DMS153 treated with DMSO at 0.1 percent for 48 hours (cell line): ENCODE measurements around the gene PDE3B.
"Not testable (repeated sequence)": the region's sequence is repeated elsewhere in the genome, so short reads cannot be mapped to it uniquely, and the experiment has no call there.

ENCODE experiments used
- DNase-seq: peaks from one replicate; lab custom pipeline; 2025; ENCODE audit not compliant: unreplicated experiment; lab: John Stamatoyannopoulos, UW

PDE3B gene

GRCh38 chr11:14638561-14638960 lies 5.0 kb upstream of the PDE3B start:
- no peak for DNase-seq

GRCh38 chr11:14641801-14642200 lies 1.8 kb upstream of the PDE3B start:
- DNase-seq, result no peak

DNA sequence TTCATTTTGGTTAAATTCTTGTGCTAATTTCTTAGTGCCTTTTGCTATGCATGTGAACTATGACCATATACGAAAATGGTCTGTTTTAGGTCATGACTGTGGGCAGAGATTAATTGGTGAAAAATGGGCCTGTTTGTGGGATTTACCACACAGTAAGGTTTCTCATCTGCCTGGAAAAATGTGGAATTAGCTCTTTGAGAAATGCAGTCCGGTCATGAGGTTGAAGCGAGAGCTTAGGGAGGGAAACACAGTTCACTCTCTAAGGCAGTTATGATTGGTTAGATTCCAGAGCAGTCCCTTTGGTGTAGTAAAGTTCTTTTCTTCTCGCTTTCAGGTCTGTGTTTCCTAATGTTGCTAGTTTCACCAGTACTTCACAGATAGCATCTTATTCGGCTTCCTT lies 1.2 kb upstream of the PDE3B start:
- DNase-seq, result no peak

- no peak for DNase-seq
These were observed 519 bp upstream of the PDE3B start for GRCh38 chr11:14642873-14643696.

GRCh38 chr11:14644226-14645014 lies 816 bp downstream of the PDE3B start:
- peak; percentile 30 for DNase-seq

GRCh38 chr11:14645015-14645912 lies 1.7 kb downstream of the PDE3B start:
- DNase-seq, result no peak

- DNase-seq, result no peak
These were observed 2.6 kb downstream of the PDE3B start for GRCh38 chr11:14645985-14646900.

- DNase-seq, result no peak
These were observed 6.5 kb downstream of the PDE3B start for GRCh38 chr11:14650064-14650463.

DNA sequence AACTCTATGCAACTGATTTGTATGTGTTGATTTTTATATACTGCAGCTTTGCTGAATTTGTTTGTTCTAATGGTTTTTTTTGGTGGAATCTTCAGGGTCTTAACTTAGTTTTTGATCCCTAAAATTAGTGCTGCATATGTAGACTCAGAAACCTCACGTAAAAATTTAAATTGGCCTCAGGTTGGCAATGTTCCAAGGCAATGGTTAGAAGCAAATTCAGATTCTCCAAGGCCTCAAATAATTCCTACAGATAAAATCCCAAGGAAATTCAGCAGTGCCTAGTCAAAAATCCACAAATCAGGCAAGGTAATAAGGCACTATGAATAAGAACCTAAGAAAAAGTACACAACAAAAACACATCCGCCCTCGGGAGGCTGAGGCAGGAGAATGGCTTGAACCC lies 9.5 kb downstream of the PDE3B start:
- DNase-seq, result no peak

- DNase-seq, result no peak
These were observed 11.8 kb downstream of the PDE3B start for GRCh38 chr11:14655435-14655834.

- no peak for DNase-seq
These were observed 13.2 kb downstream of the PDE3B start for GRCh38 chr11:14656536-14657457.

GRCh38 chr11:14657841-14658240 lies 14.2 kb downstream of the PDE3B start:
- no peak for DNase-seq

DNA sequence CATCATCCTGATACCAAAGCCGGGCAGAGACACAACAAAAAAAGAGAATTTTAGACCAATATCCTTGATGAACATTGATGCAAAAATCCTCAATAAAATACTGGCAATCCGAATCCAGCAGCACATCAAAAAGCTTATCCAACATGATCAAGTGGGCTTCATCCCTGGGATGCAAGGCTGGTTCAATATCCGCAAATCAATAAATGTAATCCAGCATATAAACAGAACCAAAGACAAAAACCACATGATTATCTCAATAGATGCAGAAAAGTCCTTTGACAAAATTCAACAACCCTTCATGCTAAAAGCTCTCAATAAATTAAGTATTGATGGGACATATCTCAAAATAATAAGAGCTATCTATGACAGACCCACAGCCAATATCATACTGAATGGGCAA lies 21.3 kb downstream of the PDE3B start:
- not testable (repeated sequence) for DNase-seq

GRCh38 chr11:14667329-14667728 lies 23.7 kb downstream of the PDE3B start:
- DNase-seq, result not testable (repeated sequence)

GRCh38 chr11:14668731-14669301 lies 25.2 kb downstream of the PDE3B start:
- DNase-seq, result no peak

- no peak for DNase-seq
These were observed 25.9 kb downstream of the PDE3B start for GRCh38 chr11:14669499-14669898.

DNA sequence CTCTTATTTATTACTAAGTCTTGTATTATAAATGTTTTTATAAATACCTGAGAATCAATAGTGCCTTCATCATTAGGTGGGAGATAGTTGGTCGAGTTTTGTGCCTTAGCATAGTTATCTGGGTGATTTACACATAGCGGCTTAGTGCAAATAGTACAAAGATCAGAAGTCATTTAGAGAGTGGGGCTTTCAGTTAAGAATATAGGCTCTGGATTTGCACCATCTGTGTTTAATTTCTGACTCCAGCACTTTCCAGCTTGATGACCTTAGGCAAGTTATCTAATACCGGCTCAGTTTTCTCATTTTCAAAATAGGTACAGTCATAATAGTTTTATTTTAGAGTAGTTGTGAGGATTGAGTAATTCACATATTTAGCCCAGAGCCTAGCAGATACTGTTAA lies 26.4 kb downstream of the PDE3B start:
- DNase-seq, result no peak

GRCh38 chr11:14672635-14673034 lies 29.0 kb downstream of the PDE3B start:
- no peak for DNase-seq

DNA sequence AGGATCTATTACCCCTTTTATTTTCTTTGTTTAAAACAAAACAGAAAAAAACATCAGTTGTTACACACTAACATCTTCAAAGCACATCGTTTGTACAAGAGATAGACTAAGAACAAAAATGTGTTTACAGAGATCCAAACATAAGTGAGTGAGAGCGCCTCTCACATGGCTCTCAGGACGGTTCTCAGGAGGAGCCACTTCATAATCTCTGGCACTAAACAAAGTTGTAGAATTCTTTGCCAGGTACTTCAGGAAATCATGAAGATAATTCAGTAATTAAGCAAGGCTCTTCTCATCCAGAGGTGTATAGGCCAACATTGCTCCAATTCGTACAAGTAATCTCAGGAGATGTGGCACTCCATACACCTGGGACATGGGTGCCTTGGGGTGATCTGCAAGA lies 29.8 kb downstream of the PDE3B start:
- no peak for DNase-seq
